HCT116 (cell line): ENCODE results near the gene B3GALNT2. TPM values are rescaled to one million over a fixed set of nuclear protein-coding genes. Genes with fewer than 3 reads are reported as not detected.

Source experiments
- ATAC-seq: fragments of 200-7000 bp; cut with Tn5 transposase; 2 replicates; pipeline ENCODE4 v1.9.1; 2020; ENCODE audit warnings: mild to moderate bottlenecking, moderate library complexity
- BruUV-seq: library from RNA; stranded (reverse); fragments of 400-500 nt; replicated peaks from 2 replicates; lab custom pipeline; 2021; lab: Mats Ljungman, UMichigan
- CTCF ChIA-PET: fragments of 300-600 bp; sonication (Branson Sonifier 250); formaldehyde crosslinking; loops from one replicate; lab custom pipeline; 2021; ENCODE audit warnings: antibody characterized with exemption; lab: Charles Lee
- POLR2A ChIA-PET: fragments of 300-600, 350-600 bp; sonication (Branson Sonifier 250); formaldehyde crosslinking; loops from one replicate; lab custom pipeline; 2021; ENCODE audit warnings: antibody characterized with exemption; lab: Charles Lee
- RAD21 ChIA-PET, 2 experiments: fragments of 300-600 bp; sonication (Branson Sonifier 250); formaldehyde crosslinking; loops; one replicate each; lab custom pipeline; 2023; ENCODE audit warnings: low total read pairs in 2 of 2; ENCODE audit not compliant: uncharacterized antibody in 2 of 2, unreplicated experiment in 2 of 2, low non-redundant PET in 1 of 2; lab: Charles Lee
- DNase-seq: peaks from one replicate; pipeline ENCODE4 v3.0.0-alpha.2; 2010; ENCODE audit warnings: low read depth, low spot score
- H2AFZ ChIP-seq: fragments of 200-600 bp; shearing (Covaris generic), sonication (generic); 2 replicates; pipeline ENCODE4 v1.6.1; 2017; ENCODE audit warnings: low read depth, mixed run types, mixed read lengths, antibody characterized with exemption, low read length; ENCODE audit not compliant: poor library complexity, severe bottlenecking
- H3K27ac ChIP-seq: 2 replicates; pipeline ENCODE4 v1.5.1; 2012; ENCODE audit warnings: low read depth, low read length
- H3K27me3 ChIP-seq: fragments of 200-600 bp; sonication (generic); 2 replicates; pipeline ENCODE4 v1.6.1; 2016; ENCODE audit warnings: mixed run types, low read length, mixed read lengths; ENCODE audit not compliant: insufficient read depth
- H3K36me3 ChIP-seq, 2 experiments: fragments of 200-500 bp in 1 of 2; fragments of 200-600 bp in 1 of 2; sonication (Bioruptor generic) in 1 of 2; sonication (generic) in 1 of 2; 2 replicates each; pipeline versions ENCODE4 v1.5.1 to v1.6.1; 2014 to 2016; ENCODE audit warnings: low read length in 2 of 2, inconsistent platforms in 1 of 2, mixed read lengths in 1 of 2, mixed run types in 1 of 2; ENCODE audit not compliant: insufficient read depth in 2 of 2, control insufficient read depth in 1 of 2
- H3K4me1 ChIP-seq, 2 experiments: fragments of 200-600 bp in 1 of 2; sonication (generic) in 1 of 2; 2 replicates each; pipeline versions ENCODE4 v1.5.1 to v1.6.1; 2012 to 2017; ENCODE audit warnings: low read length in 2 of 2, inconsistent platforms in 1 of 2, mild to moderate bottlenecking in 1 of 2, mixed read lengths in 1 of 2, mixed run types in 1 of 2, moderate library complexity in 1 of 2; ENCODE audit not compliant: insufficient read depth in 2 of 2, control insufficient read depth in 1 of 2
- H3K4me2 ChIP-seq: fragments of 200-600 bp; sonication (generic); 2 replicates; pipeline ENCODE4 v1.6.1; 2017; ENCODE audit warnings: mixed run types, low read length, mixed read lengths
- H3K4me3 ChIP-seq, 2 experiments: fragments of 200-600 bp in 1 of 2; sonication (generic) in 1 of 2; replicated peaks in 1 of 2; 2 replicates each; pipeline ENCODE4 v1.5.1; 2011 to 2016; ENCODE audit warnings: low read length in 2 of 2, control low read depth in 1 of 2, low read depth in 1 of 2, mild to moderate bottlenecking in 1 of 2, mixed read lengths in 1 of 2, mixed run types in 1 of 2
- H3K79me2 ChIP-seq: fragments of 200-600 bp; sonication (generic); 2 replicates; pipeline ENCODE4 v1.6.1; 2017; ENCODE audit warnings: mild to moderate bottlenecking, mixed run types, low read length, moderate library complexity, mixed read lengths; ENCODE audit not compliant: insufficient read depth
- H3K9ac ChIP-seq: fragments of 200-600 bp; sonication (generic); 2 replicates; pipeline ENCODE4 v1.6.1; 2016; ENCODE audit warnings: low read length, mixed read lengths
- H3K9me2 ChIP-seq: fragments of 200-600 bp; sonication (generic), shearing (Covaris generic); 2 replicates; pipeline ENCODE4 v1.6.1; 2017; ENCODE audit warnings: mixed run types, mild to moderate bottlenecking, moderate library complexity; ENCODE audit not compliant: insufficient read depth
- H3K9me3 ChIP-seq, 2 experiments: fragments of 200-500 bp in 1 of 2; fragments of 200-600 bp in 1 of 2; sonication (Bioruptor generic) in 1 of 2; sonication (generic) in 1 of 2; 2 replicates each; pipeline ENCODE4 v1.6.1; 2014 to 2017; ENCODE audit warnings: low read length in 2 of 2, mixed read lengths in 2 of 2, inconsistent platforms in 1 of 2, low read depth in 1 of 2, mild to moderate bottlenecking in 1 of 2, mixed run types in 1 of 2, moderate library complexity in 1 of 2; ENCODE audit not compliant: control insufficient read depth in 1 of 2, insufficient read depth in 1 of 2
- H4K20me1 ChIP-seq: fragments of 200-600 bp; sonication (generic), shearing (Covaris generic); 2 replicates; pipeline ENCODE4 v1.6.1; 2017; ENCODE audit warnings: mixed run types, mild to moderate bottlenecking, moderate library complexity; ENCODE audit not compliant: insufficient read depth
- CEBPB ChIP-seq: IDR thresholded peaks from 2 replicates; pipeline ENCODE4 v1.6.1; 2012; ENCODE audit warnings: low read depth
- CTCF ChIP-seq, 3 experiments: fragments of 200-600 bp in 1 of 3; sonication (generic) in 1 of 3; IDR thresholded peaks in 2 of 3; conservative IDR thresholded peaks in 1 of 3; 2 replicates each; pipeline ENCODE4 v1.5.1; 2012 to 2017; ENCODE audit warnings: low read depth in 2 of 3, low read length in 2 of 3, antibody characterized with exemption in 1 of 3, borderline replicate concordance in 1 of 3, control low read depth in 1 of 3, mild to moderate bottlenecking in 1 of 3, mixed read lengths in 1 of 3, mixed run types in 1 of 3, moderate library complexity in 1 of 3; ENCODE audit not compliant: insufficient read depth in 1 of 3
- EGR1 ChIP-seq: IDR thresholded peaks from 2 replicates; pipeline ENCODE4 v1.6.1; 2012; ENCODE audit warnings: low read depth
- ELF1 ChIP-seq: IDR thresholded peaks from 2 replicates; pipeline ENCODE4 v1.6.1; 2012; ENCODE audit warnings: low read depth, borderline replicate concordance
- EZH2 ChIP-seq: fragments of 200-600 bp; sonication (generic); IDR thresholded peaks from 2 replicates; pipeline ENCODE4 v1.6.1; 2017; ENCODE audit warnings: antibody characterized with exemption, mixed run types
- EZH2phosphoT487 ChIP-seq: fragments of 200-600 bp; IDR thresholded peaks from 2 replicates; pipeline ENCODE4 v1.6.1; 2018; ENCODE audit warnings: antibody characterized with exemption, borderline replicate concordance
- FOSL1 ChIP-seq: IDR thresholded peaks from 2 replicates; pipeline ENCODE4 v1.6.1; 2012; ENCODE audit warnings: low read depth
- MAX ChIP-seq: IDR thresholded peaks from 2 replicates; pipeline ENCODE4 v1.6.1; 2012
- POLR2A ChIP-seq: IDR thresholded peaks from 2 replicates; pipeline ENCODE4 v1.7.0; 2011; ENCODE audit warnings: borderline replicate concordance; ENCODE audit not compliant: insufficient read depth, insufficient read length; ENCODE audit errors: extremely low read depth
- RAD21 ChIP-seq: IDR thresholded peaks from 2 replicates; pipeline ENCODE4 v1.6.1; 2012; ENCODE audit warnings: low read depth, mild to moderate bottlenecking
- SIN3A ChIP-seq: IDR thresholded peaks from 2 replicates; pipeline ENCODE4 v1.6.1; 2012; ENCODE audit warnings: low read depth
- SP1 ChIP-seq: IDR thresholded peaks from 2 replicates; pipeline ENCODE4 v1.6.1; 2012; ENCODE audit warnings: low read depth
- SRF ChIP-seq: IDR thresholded peaks from 2 replicates; pipeline ENCODE4 v1.6.1; 2012; ENCODE audit warnings: low read depth
- TCF7L2 ChIP-seq: IDR thresholded peaks from 2 replicates; pipeline ENCODE4 v1.7.0; 2011; ENCODE audit warnings: borderline replicate concordance, inconsistent platforms; ENCODE audit not compliant: insufficient read depth, insufficient read length; ENCODE audit errors: extremely low read depth
- YY1 ChIP-seq: IDR thresholded peaks from 2 replicates; pipeline ENCODE4 v1.6.1; 2011; ENCODE audit warnings: low read length, low read depth, moderate library complexity, mild to moderate bottlenecking; ENCODE audit not compliant: insufficient replicate concordance; ENCODE audit errors: extremely low read depth
- intact Hi-C: fragments of 100-400 bp; cut with micrococcal nuclease; formaldehyde crosslinking; loops from 2 replicates; pipeline ENCODE4 v1.10.0; 2022
- total RNA-seq: library from RNA; stranded (reverse); gene quantifications from one replicate; pipeline ENCODE4 v1.2.1, GENCODE V29; 2021; ENCODE audit not compliant: unreplicated experiment
- TF ChIP-seq, protein P1 (sequence below): IDR thresholded peaks from 2 replicates; pipeline ENCODE4 v1.6.1; 2012; ENCODE audit warnings: low read depth
- TF ChIP-seq, protein P2 (sequence below): IDR thresholded peaks from 2 replicates; pipeline ENCODE4 v1.6.1; 2012
- TF ChIP-seq, protein P3 (sequence below): IDR thresholded peaks from 2 replicates; pipeline ENCODE4 v1.6.1; 2011; ENCODE audit warnings: mild to moderate bottlenecking, low read length, moderate library complexity; ENCODE audit not compliant: insufficient replicate concordance; ENCODE audit errors: extremely low read depth

Gene B3GALNT2
- total RNA-seq, 1 experiment from 2014 or later = 36.8 TPM

GRCh38 chr1:235450433-235450832, 53.8 kb downstream of the B3GALNT2 start (continued):
- TF ChIP-seq POLR2A (no peak), YY1 (no peak), EZH2phosphoT487 (no peak), SP1 (no peak)
- TF ChIP-seq, protein P1, sequence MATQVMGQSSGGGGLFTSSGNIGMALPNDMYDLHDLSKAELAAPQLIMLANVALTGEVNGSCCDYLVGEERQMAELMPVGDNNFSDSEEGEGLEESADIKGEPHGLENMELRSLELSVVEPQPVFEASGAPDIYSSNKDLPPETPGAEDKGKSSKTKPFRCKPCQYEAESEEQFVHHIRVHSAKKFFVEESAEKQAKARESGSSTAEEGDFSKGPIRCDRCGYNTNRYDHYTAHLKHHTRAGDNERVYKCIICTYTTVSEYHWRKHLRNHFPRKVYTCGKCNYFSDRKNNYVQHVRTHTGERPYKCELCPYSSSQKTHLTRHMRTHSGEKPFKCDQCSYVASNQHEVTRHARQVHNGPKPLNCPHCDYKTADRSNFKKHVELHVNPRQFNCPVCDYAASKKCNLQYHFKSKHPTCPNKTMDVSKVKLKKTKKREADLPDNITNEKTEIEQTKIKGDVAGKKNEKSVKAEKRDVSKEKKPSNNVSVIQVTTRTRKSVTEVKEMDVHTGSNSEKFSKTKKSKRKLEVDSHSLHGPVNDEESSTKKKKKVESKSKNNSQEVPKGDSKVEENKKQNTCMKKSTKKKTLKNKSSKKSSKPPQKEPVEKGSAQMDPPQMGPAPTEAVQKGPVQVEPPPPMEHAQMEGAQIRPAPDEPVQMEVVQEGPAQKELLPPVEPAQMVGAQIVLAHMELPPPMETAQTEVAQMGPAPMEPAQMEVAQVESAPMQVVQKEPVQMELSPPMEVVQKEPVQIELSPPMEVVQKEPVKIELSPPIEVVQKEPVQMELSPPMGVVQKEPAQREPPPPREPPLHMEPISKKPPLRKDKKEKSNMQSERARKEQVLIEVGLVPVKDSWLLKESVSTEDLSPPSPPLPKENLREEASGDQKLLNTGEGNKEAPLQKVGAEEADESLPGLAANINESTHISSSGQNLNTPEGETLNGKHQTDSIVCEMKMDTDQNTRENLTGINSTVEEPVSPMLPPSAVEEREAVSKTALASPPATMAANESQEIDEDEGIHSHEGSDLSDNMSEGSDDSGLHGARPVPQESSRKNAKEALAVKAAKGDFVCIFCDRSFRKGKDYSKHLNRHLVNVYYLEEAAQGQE = no peak

GRCh38 chr1:235448616-235449015, 55.6 kb downstream of the B3GALNT2 start:
- no peaks in the 10 kb centered on the region for H3K9me2 ChIP-seq
- no peaks in the 10 kb centered on the region; a peak in 1 of 4 replicates for H3K4me1 ChIP-seq
- CTCF ChIA-PET = no interaction called here
- POLR2A ChIA-PET = no interaction called here
- peaks cover 10 to 50% of the 10 kb centered on the region in 2 experiments for H3K36me3 ChIP-seq
- no peak for DNase-seq
- no peaks in the 10 kb centered on the region for H3K79me2 ChIP-seq
- ATAC-seq = no peak
- intact Hi-C loops = loop anchor here (10.0 kb wide), 1 partner anchor 336 kb away; no protein-coding TSS in a partner anchor
- H4K20me1 ChIP-seq = no peaks in the 10 kb centered on the region
- no peak overlapping the region for H3K4me2 ChIP-seq
- no peak overlapping the region for H3K4me3 ChIP-seq
- no peak overlapping the region for H2AFZ ChIP-seq
- RAD21 ChIA-PET = no interaction called here
- H3K27me3 ChIP-seq = no peaks in the 10 kb centered on the region
- TF ChIP-seq, protein P2, sequence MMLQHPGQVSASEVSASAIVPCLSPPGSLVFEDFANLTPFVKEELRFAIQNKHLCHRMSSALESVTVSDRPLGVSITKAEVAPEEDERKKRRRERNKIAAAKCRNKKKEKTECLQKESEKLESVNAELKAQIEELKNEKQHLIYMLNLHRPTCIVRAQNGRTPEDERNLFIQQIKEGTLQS = no peak
- no peak for TF ChIP-seq EZH2phosphoT487
- TF ChIP-seq RAD21 = no peak
- TF ChIP-seq TCF7L2 = no peak
- no peak for TF ChIP-seq FOSL1
- no peak for TF ChIP-seq SIN3A
- TF ChIP-seq SRF = no peak
- no peak for TF ChIP-seq ELF1
- no peak for TF ChIP-seq SP1
- no peak for TF ChIP-seq YY1
- no peak for TF ChIP-seq EZH2
- TF ChIP-seq, protein P3, sequence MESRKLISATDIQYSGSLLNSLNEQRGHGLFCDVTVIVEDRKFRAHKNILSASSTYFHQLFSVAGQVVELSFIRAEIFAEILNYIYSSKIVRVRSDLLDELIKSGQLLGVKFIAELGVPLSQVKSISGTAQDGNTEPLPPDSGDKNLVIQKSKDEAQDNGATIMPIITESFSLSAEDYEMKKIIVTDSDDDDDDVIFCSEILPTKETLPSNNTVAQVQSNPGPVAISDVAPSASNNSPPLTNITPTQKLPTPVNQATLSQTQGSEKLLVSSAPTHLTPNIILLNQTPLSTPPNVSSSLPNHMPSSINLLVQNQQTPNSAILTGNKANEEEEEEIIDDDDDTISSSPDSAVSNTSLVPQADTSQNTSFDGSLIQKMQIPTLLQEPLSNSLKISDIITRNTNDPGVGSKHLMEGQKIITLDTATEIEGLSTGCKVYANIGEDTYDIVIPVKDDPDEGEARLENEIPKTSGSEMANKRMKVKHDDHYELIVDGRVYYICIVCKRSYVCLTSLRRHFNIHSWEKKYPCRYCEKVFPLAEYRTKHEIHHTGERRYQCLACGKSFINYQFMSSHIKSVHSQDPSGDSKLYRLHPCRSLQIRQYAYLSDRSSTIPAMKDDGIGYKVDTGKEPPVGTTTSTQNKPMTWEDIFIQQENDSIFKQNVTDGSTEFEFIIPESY = no peak
- TF ChIP-seq EGR1 = no peak
- no peak for TF ChIP-seq CTCF (IDR thresholded peaks at IDR 0.05 in 2 of 3, conservative IDR thresholded peaks at IDR 0.05 in 1 of 3; ENCODE audit: borderline replicate concordance in 1 of 3, insufficient read depth in 1 of 3, low read depth in 2 of 3, low read length in 2 of 3)
- no peak for TF ChIP-seq MAX
- TF ChIP-seq CEBPB = no peak
- H3K27ac ChIP-seq = no peak overlapping the region
- BruUV-seq = no TSS peak
- H3K9me3 ChIP-seq = no peaks in the 10 kb centered on the region
- no peak overlapping the region for H3K9ac ChIP-seq
